Smooth muscle cell (in vitro differentiated cells): ENCODE measurements around the gene SDK1. TPM values are rescaled to one million over a fixed set of nuclear protein-coding genes. Genes with fewer than 3 reads are reported as not detected.

Experiments
- DNase-seq: peaks from one replicate; lab custom pipeline; 2025; ENCODE audit not compliant: unreplicated experiment; lab: John Stamatoyannopoulos, UW
- H2AFZ ChIP-seq: fragments of 200-600 bp; sonication (generic); 2 replicates; pipeline ENCODE4 v1.6.0; 2016; ENCODE audit warnings: antibody characterized with exemption, low read depth, mild to moderate bottlenecking
- H3F3A ChIP-seq: fragments of 200-600 bp; sonication (generic); 2 replicates; pipeline ENCODE4 v1.6.0; 2017; ENCODE audit warnings: antibody characterized with exemption, low read depth
- H3K27ac ChIP-seq: fragments of 200-600 bp; sonication (generic); 2 replicates; pipeline ENCODE4 v1.5.1; 2016; ENCODE audit warnings: low read depth, mild to moderate bottlenecking
- H3K27me3 ChIP-seq: fragments of 200-600 bp; sonication (generic); 2 replicates; pipeline ENCODE4 v1.6.1; 2016; ENCODE audit warnings: low read depth, mild to moderate bottlenecking
- H3K36me3 ChIP-seq: fragments of 200-600 bp; sonication (generic); 2 replicates; pipeline ENCODE4 v1.5.1; 2016; ENCODE audit warnings: low read depth
- H3K4me1 ChIP-seq: fragments of 200-600 bp; sonication (generic); 2 replicates; pipeline ENCODE4 v1.5.1; 2016; ENCODE audit warnings: low read depth
- H3K4me2 ChIP-seq: fragments of 200-600 bp; sonication (generic); 2 replicates; pipeline ENCODE4 v1.6.0; 2016; ENCODE audit warnings: mild to moderate bottlenecking
- H3K4me3 ChIP-seq: fragments of 200-600 bp; sonication (generic); 2 replicates; pipeline ENCODE4 v1.5.1; 2016; ENCODE audit warnings: mild to moderate bottlenecking
- H3K79me2 ChIP-seq: fragments of 200-600 bp; sonication (generic); 2 replicates; pipeline ENCODE4 v1.6.0; 2016; ENCODE audit warnings: low read depth, mild to moderate bottlenecking
- H3K9ac ChIP-seq: fragments of 200-600 bp; sonication (generic); 2 replicates; pipeline ENCODE4 v1.6.0; 2016; ENCODE audit warnings: low read depth
- H3K9me3 ChIP-seq: fragments of 200-600 bp; sonication (generic); replicated peaks from 2 replicates; pipeline ENCODE4 v1.5.1; 2016; ENCODE audit warnings: low read depth
- H4K20me1 ChIP-seq: fragments of 200-600 bp; sonication (generic); 2 replicates; pipeline ENCODE4 v1.6.0; 2016; ENCODE audit warnings: low read depth
- WGBS: methylation state at CpG from one replicate; pipeline ENCODE4 v1.1.7; 2016; ENCODE audit warnings: low lambda C conversion rate; 5-methylcytosine and 5-hydroxymethylcytosine counted together
- polyA plus RNA-seq: library from polyadenylated mRNA; unstranded; fragments of >200 nt; fragmentation: Nextera tagmentation; extraction: Ambion mirVana; gene quantifications from 2 replicates; pipeline ENCODE4 v1.2.1, GENCODE V29; 2016
- total RNA-seq: library from RNA; depleted of rRNA; stranded (reverse); fragments of >200 nt; gene quantifications from 2 replicates; pipeline ENCODE4 v1.2.3, GENCODE V29; 2014
- TF ChIP-seq, protein P1 (sequence below): fragments of 200-600 bp; sonication (generic); IDR thresholded peaks from 2 replicates; pipeline ENCODE4 v1.5.1; 2017; ENCODE audit warnings: borderline replicate concordance, mild to moderate bottlenecking, antibody characterized with exemption; ENCODE audit not compliant: insufficient read depth, poor library complexity, severe bottlenecking

SDK1 gene
- total and polyA plus RNA-seq, 2 experiments from 2014 or later, result 1.1 to 2.5 TPM

DNA sequence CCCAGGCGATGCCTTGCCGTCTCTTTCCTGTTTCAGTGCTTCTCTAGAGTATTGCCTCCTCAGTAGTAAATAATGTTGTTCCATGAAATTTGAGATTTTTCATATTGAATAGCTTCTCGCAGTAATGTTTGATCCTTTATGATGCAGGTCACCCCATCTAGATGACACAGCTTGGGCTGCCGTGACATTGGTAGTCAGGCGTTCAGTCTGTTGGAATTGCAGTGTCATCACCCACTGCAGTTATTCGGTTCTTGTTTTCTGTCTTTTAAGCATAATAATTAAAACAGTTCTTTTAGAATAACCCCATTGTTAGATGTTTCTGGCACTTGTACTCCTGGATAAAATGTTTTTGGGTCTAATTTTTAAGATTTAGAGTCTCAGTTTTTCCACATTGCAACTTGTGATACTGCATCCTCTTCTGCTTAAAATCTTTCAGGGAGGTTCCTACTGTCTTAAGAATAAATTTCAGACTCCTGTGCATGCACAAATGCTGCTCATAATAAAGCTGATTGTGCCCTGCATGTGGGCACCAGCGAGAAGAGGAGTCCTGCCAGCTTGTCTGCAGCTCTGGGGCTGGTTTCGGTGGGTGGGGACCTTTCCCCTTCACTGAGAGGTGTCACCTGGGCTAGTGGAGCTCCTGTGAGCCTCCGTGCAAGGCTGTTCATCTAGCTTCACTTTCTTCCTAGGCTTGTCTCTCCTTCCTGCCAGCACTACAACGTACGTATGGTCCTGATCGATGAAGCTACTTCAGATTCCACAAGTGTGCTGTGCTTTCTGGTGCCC lies 44.8 kb downstream of the SDK1 start:
- Histone ChIP-seq H2AFZ (no peak overlapping the region), H3K27ac (no peak overlapping the region), H4K20me1 (no peaks in the 10 kb centered on the region), H3K9me3 (no peaks in the 10 kb centered on the region), H3K79me2 (no peaks in the 10 kb centered on the region), H3K9ac (no peak overlapping the region), H3K4me1 (no peaks in the 10 kb centered on the region), H3K4me2 (no peak overlapping the region), H3K36me3 (no peaks in the 10 kb centered on the region), H3K27me3 (no peaks in the 10 kb centered on the region), H3K4me3 (no peak overlapping the region), H3F3A (no peaks in the 10 kb centered on the region)
- DNase-seq, result no peak
- WGBS, result 92% methylated on average over 12 of the region's 12 CpGs
- TF ChIP-seq, protein P1, sequence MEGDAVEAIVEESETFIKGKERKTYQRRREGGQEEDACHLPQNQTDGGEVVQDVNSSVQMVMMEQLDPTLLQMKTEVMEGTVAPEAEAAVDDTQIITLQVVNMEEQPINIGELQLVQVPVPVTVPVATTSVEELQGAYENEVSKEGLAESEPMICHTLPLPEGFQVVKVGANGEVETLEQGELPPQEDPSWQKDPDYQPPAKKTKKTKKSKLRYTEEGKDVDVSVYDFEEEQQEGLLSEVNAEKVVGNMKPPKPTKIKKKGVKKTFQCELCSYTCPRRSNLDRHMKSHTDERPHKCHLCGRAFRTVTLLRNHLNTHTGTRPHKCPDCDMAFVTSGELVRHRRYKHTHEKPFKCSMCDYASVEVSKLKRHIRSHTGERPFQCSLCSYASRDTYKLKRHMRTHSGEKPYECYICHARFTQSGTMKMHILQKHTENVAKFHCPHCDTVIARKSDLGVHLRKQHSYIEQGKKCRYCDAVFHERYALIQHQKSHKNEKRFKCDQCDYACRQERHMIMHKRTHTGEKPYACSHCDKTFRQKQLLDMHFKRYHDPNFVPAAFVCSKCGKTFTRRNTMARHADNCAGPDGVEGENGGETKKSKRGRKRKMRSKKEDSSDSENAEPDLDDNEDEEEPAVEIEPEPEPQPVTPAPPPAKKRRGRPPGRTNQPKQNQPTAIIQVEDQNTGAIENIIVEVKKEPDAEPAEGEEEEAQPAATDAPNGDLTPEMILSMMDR, result no peak

DNA sequence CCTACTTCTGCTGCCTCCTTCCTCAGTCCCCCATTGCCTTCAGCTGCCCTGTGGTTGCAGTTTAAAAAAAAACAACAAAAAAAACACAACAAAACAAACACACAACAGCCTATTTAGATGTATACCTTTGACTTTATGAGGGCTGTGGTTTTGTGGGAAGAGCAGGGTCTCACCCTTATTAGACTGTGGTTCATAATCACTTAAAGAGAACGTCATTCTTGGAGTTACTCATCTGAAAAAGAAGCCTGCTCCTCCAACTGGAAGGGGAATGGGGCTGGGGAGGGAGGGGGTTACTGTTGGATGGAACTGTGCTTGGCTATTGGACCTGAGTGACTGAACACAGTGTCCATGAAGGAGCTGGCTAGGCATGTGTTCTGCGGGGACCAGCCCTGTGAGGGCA lies 48.1 kb downstream of the SDK1 start:
- Histone ChIP-seq H2AFZ (no peak overlapping the region), H3F3A (no peaks in the 10 kb centered on the region), H3K27ac (no peak overlapping the region), H3K36me3 (no peaks in the 10 kb centered on the region), H3K4me1 (no peaks in the 10 kb centered on the region), H3K9me3 (no peaks in the 10 kb centered on the region), H4K20me1 (no peaks in the 10 kb centered on the region), H3K27me3 (no peaks in the 10 kb centered on the region), H3K4me3 (no peak overlapping the region), H3K4me2 (no peak overlapping the region), H3K79me2 (no peaks in the 10 kb centered on the region), H3K9ac (no peak overlapping the region)
- WGBS, result 55% methylated on average over 2 of the region's 2 CpGs
- TF ChIP-seq, protein P1, result no peak
- DNase-seq, result no peak

DNA sequence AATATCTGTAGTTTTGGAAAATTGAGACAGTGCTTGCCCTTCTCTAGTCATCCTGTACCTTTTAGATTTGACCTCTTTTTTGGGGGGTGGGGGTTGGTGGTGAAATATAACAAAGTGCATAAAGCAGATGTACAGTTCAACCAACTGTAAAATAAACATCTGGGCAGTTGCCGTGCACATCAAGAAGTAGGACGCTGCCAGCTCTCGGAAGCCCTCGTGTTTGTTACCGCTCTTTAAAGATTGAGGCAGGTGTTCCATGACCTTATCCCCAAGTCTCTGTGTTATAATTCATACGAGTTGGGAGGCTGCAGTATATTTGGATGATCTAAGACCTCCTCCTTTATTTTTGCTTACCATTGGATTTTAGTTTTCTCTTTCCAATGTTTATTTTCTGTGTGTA lies 55.1 kb downstream of the SDK1 start:
- no peak for DNase-seq
- no peaks in the 10 kb centered on the region for H3K9me3 ChIP-seq
- H2AFZ ChIP-seq, result no peak overlapping the region
- H3F3A ChIP-seq, result no peaks in the 10 kb centered on the region
- no peak overlapping the region for H3K4me3 ChIP-seq
- H3K27ac ChIP-seq, result no peak overlapping the region
- H3K79me2 ChIP-seq, result no peaks in the 10 kb centered on the region
- H3K4me2 ChIP-seq, result no peak overlapping the region
- H4K20me1 ChIP-seq, result no peaks in the 10 kb centered on the region
- no peaks in the 10 kb centered on the region for H3K27me3 ChIP-seq
- no peak overlapping the region for H3K9ac ChIP-seq
- WGBS, result 97% methylated on average over 6 of the region's 6 CpGs
- H3K4me1 ChIP-seq, result no peaks in the 10 kb centered on the region
- TF ChIP-seq, protein P1, result no peak
- H3K36me3 ChIP-seq, result no peaks in the 10 kb centered on the region

GRCh38 chr7:3358991-3359390 lies 57.9 kb downstream of the SDK1 start:
- Histone ChIP-seq H4K20me1 (no peaks in the 10 kb centered on the region), H3K79me2 (no peaks in the 10 kb centered on the region), H3K36me3 (no peaks in the 10 kb centered on the region), H3K27me3 (no peaks in the 10 kb centered on the region), H3K4me1 (no peaks in the 10 kb centered on the region), H3K4me2 (no peak overlapping the region), H3K4me3 (no peak overlapping the region), H3K9ac (no peak overlapping the region), H3K27ac (no peak overlapping the region), H3F3A (no peaks in the 10 kb centered on the region), H2AFZ (no peak overlapping the region), H3K9me3 (no peaks in the 10 kb centered on the region)
- DNase-seq, result no peak
- 91% methylated on average over 5 of the region's 5 CpGs for WGBS
- TF ChIP-seq, protein P1, result no peak
